Esophagus muscularis mucosa (tissue), 4 donors: ENCODE measurements around the gene EMSY.

Experiments
- EP300 ChIP-seq: sonication (generic); formaldehyde crosslinking; IDR thresholded peaks from one replicate; pipeline ENCODE4 v1.6.1; 2017; ENCODE audit warnings: antibody characterized with exemption
- POLR2AphosphoS5 ChIP-seq, 2 donors: sonication (generic); formaldehyde crosslinking; IDR thresholded peaks; one replicate each; pipeline ENCODE4 v1.6.1; 2017; ENCODE audit warnings: antibody characterized with exemption in 2 of 2
- TF ChIP-seq, protein P1 (sequence below), 3 experiments: fragments of 200-600 bp in 2 of 3; fragments of 450-650 bp in 1 of 3; sonication (generic) in 2 of 3; IDR thresholded peaks; one replicate each; pipeline ENCODE4 v1.5.1; 2017 to 2019; ENCODE audit warnings: antibody characterized with exemption in 3 of 3, mild to moderate bottlenecking in 2 of 3, moderate library complexity in 1 of 3

DNA sequence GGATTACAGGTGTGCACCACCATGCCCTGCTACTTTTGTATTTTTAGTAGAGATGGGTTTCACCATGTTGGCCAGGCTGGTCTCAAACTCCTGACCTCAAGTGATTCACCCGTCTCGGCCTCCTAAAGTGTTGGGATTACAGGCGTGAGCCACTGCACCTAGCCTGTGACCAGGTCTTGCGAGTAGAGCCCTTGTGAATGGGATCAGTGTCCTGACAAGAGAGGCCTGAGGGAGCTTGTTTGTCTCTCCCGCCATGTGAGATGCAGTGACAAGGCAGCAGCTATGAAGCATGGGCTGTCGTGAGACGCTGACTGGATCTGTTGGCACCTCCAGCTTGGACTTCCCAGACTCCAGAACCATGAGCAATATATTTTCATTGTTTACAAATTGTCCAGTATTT, 156.5 kb downstream of the EMSY start:
- TF ChIP-seq POLR2AphosphoS5 (IDR thresholded peaks at IDR 0.05) (no peak), EP300 (no peak)
- TF ChIP-seq, protein P1, sequence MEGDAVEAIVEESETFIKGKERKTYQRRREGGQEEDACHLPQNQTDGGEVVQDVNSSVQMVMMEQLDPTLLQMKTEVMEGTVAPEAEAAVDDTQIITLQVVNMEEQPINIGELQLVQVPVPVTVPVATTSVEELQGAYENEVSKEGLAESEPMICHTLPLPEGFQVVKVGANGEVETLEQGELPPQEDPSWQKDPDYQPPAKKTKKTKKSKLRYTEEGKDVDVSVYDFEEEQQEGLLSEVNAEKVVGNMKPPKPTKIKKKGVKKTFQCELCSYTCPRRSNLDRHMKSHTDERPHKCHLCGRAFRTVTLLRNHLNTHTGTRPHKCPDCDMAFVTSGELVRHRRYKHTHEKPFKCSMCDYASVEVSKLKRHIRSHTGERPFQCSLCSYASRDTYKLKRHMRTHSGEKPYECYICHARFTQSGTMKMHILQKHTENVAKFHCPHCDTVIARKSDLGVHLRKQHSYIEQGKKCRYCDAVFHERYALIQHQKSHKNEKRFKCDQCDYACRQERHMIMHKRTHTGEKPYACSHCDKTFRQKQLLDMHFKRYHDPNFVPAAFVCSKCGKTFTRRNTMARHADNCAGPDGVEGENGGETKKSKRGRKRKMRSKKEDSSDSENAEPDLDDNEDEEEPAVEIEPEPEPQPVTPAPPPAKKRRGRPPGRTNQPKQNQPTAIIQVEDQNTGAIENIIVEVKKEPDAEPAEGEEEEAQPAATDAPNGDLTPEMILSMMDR (IDR thresholded peaks at IDR 0.05), result no peak
